Transverse colon (tissue), 4 donors: ENCODE data around the gene SMG6. TPM values are rescaled to one million over a fixed set of nuclear protein-coding genes. Genes with fewer than 3 reads are reported as not detected.

Experiments
- DNase-seq: peaks from one replicate; pipeline ENCODE4 v3.0.0-alpha.2; 2019
- H3K27ac ChIP-seq, 4 donors: fragments of 200-600 bp; sonication (generic); 2 replicates each; pipeline ENCODE4 v1.5.1; 2016 to 2018; ENCODE audit warnings: inconsistent platforms in 4 of 4
- H3K27me3 ChIP-seq: fragments of 200-600 bp; sonication (generic); 2 replicates; pipeline ENCODE4 v1.5.1; 2017; ENCODE audit warnings: inconsistent platforms
- H3K36me3 ChIP-seq, 4 donors: fragments of 200-600 bp; sonication (generic); 2 replicates each; pipeline ENCODE4 v1.5.1; 2017 to 2019; ENCODE audit warnings: inconsistent platforms in 4 of 4
- H3K4me1 ChIP-seq, 4 donors: fragments of 200-600 bp; sonication (generic); 2 replicates each; pipeline ENCODE4 v1.5.1; 2017 to 2020; ENCODE audit warnings: inconsistent platforms in 4 of 4
- H3K4me3 ChIP-seq, 4 donors: fragments of 200-600 bp; sonication (generic); 1 replicate in 1 of 4; 2 replicates in 3 of 4; pipeline versions ENCODE4 v1.5.1 to v1.6.1; 2017 to 2019; ENCODE audit warnings: inconsistent platforms in 4 of 4
- H3K9me3 ChIP-seq, 2 donors: fragments of 200-600 bp; sonication (generic); 2 replicates each; pipeline ENCODE4 v1.5.1; 2017 to 2019; ENCODE audit warnings: inconsistent platforms in 2 of 2
- CTCF ChIP-seq, 5 experiments: fragments of 200-600 bp in 3 of 5; fragments of 450-650 bp in 2 of 5; sonication (generic) in 3 of 5; IDR thresholded peaks; 1 replicate in 2 of 5; 2 replicates in 3 of 5; pipeline ENCODE4 v1.5.1; 2016 to 2017; ENCODE audit warnings: antibody characterized with exemption in 5 of 5, inconsistent platforms in 3 of 5, mild to moderate bottlenecking in 2 of 5, moderate library complexity in 1 of 5
- EP300 ChIP-seq: sonication (generic); formaldehyde crosslinking; IDR thresholded peaks from one replicate; pipeline ENCODE4 v1.6.1; 2017; ENCODE audit warnings: antibody characterized with exemption, low read depth
- POLR2A ChIP-seq: fragments of 450-650 bp; IDR thresholded peaks from one replicate; pipeline ENCODE4 v1.6.1; 2016; ENCODE audit warnings: antibody characterized with exemption, mild to moderate bottlenecking, moderate library complexity
- POLR2AphosphoS5 ChIP-seq, 3 donors: sonication (generic); formaldehyde crosslinking; IDR thresholded peaks; one replicate each; pipeline ENCODE4 v1.6.1; 2016; ENCODE audit warnings: antibody characterized with exemption in 3 of 3
- WGBS, 2 donors: methylation state at CpG; one replicate each; pipeline ENCODE4 v1.1.5; 2018; ENCODE audit warnings: low coverage in 1 of 2; 5-methylcytosine and 5-hydroxymethylcytosine counted together
- in situ Hi-C, 4 donors: fragments of 200-750 bp; cut with MboI; loops; one replicate each; pipeline versions ENCODE4 v1.15.0 to v1.15.1; 2017; ENCODE audit warnings: low sequenced_read_pairs in 3 of 4, low pct_ligation_motif_present in 1 of 4, low pct_unique_long_range_greater_than_20kb in 1 of 4
- intact Hi-C: fragments of 100-400 bp; cut with DNase I; formaldehyde crosslinking; loops from one replicate; pipeline ENCODE4 v1.15.1; 2023; ENCODE audit warnings: low total_unique reads
- total RNA-seq, 4 donors: library from RNA; depleted of rRNA; stranded (reverse); fragments of >200 nt; gene quantifications; one replicate each; pipeline ENCODE4 v1.1.0, GENCODE V29; 2016

The SMG6 gene
- total RNA-seq, 4 donors from 2014 or later: 28.6 to 112 (median 39.1) TPM

- peak within 1 kb of the TSS; percentile 81 to 94 (median 91) for H3K27ac ChIP-seq
- intact Hi-C loops: no loop called here
- H3K9me3 ChIP-seq: no peaks in the 10 kb centered on the region
- DNase-seq: peak; percentile 96
- no peaks in the 10 kb centered on the region for H3K27me3 ChIP-seq
- in situ Hi-C loops: loop anchor here in 3 of 4 donors (25.0 kb wide), 3 partner anchors 329 to 379 kb away; partner anchors contain the start of genes PRPF8 (in 1 of the 3), TLCD2 (in 1 of the 3) and WDR81 (in 1 of the 3)
- WGBS, 2 donors: 0 to 1% methylated on average over 2 to 84 of the region's 93 CpGs
- H3K36me3 ChIP-seq: no peaks in the 10 kb centered on the region
- peak within 1 kb of the TSS; percentile 56 to 91 (median 75) for H3K4me3 ChIP-seq
- TF ChIP-seq CTCF (IDR thresholded peaks at IDR 0.05) (peak; percentile 16 to 44 (median 36)), EP300 (no peak), POLR2AphosphoS5 (IDR thresholded peaks at IDR 0.05) (peak; percentile 65 to 92 (median 89)), POLR2A (peak; percentile 77)
- peaks cover 8 to 20% (median 15%) of the 10 kb centered on the region in 4 donors for H3K4me1 ChIP-seq
Measured at GRCh38 chr17:2041561-2042389, 261.8 kb downstream of the SMG6 start, which contains the start of gene OVCA2. Gene OVCA2, plus strand, starts transcription at chr17:2042022. Its CDS starts 26 bp downstream, at chr17:2042048.

- Histone ChIP-seq H3K4me3 (peak overlapping the region; percentile 52 to 91 (median 68)), H3K36me3 (peaks cover 0 to 5% (median 0%) of the 10 kb centered on the region in 4 donors), H3K27me3 (no peaks in the 10 kb centered on the region), H3K4me1 (peaks cover 8 to 20% (median 15%) of the 10 kb centered on the region in 4 donors), H3K9me3 (no peaks in the 10 kb centered on the region), H3K27ac (peak overlapping the region; percentile 81 to 94 (median 91))
- in situ Hi-C loops (loop anchor here in 3 of 4 donors (25.0 kb wide), 3 partner anchors 329 to 379 kb away; partner anchors contain the start of genes PRPF8 (in 1 of the 3), TLCD2 (in 1 of the 3) and WDR81 (in 1 of the 3)), intact Hi-C loops (no loop called here)
- DNase-seq: no peak
- TF ChIP-seq POLR2AphosphoS5 (IDR thresholded peaks at IDR 0.05) (no peak), EP300 (no peak), POLR2A (no peak), CTCF (IDR thresholded peaks at IDR 0.05) (no peak)
- 59 to 60% methylated on average over 1 to 16 of the region's 16 CpGs for WGBS, 2 donors
Measured at GRCh38 chr17:2040942-2041560, 262.5 kb downstream of the SMG6 start.

GRCh38 chr17:2040219-2040827 lies 263.3 kb downstream of the SMG6 start:
- peaks cover 0 to 9% (median 0%) of the 10 kb centered on the region in 4 donors for H3K36me3 ChIP-seq
- intact Hi-C loops (no loop called here), in situ Hi-C loops (loop anchor here in 3 of 4 donors (25.0 kb wide), 3 partner anchors 328 to 378 kb away; partner anchors contain the start of genes PRPF8 (in 1 of the 3), TLCD2 (in 1 of the 3) and WDR81 (in 1 of the 3))
- H3K9me3 ChIP-seq: no peaks in the 10 kb centered on the region
- peaks cover 8 to 20% (median 15%) of the 10 kb centered on the region in 4 donors for H3K4me1 ChIP-seq
- 89% methylated on average over 6 of the region's 7 CpGs; no CpG with 5 or more reads in 1 of the 2 donors for WGBS, 2 donors
- H3K27me3 ChIP-seq: no peaks in the 10 kb centered on the region
- no peak overlapping the region for H3K27ac ChIP-seq
- no peak for TF ChIP-seq POLR2AphosphoS5 (IDR thresholded peaks at IDR 0.05)
- no peak for TF ChIP-seq EP300
- TF ChIP-seq CTCF (IDR thresholded peaks at IDR 0.05): no peak
- TF ChIP-seq POLR2A: no peak
- H3K4me3 ChIP-seq: no peak overlapping the region
- DNase-seq: no peak
